GM21526 (cell line): ENCODE results near the gene TTPAL.

Source experiments
- ATAC-seq: cut with Tn5 transposase; IDR thresholded peaks from one replicate; pipeline ENCODE4 v1.9.1; 2021; ENCODE audit warnings: moderate library complexity; ENCODE audit not compliant: unreplicated experiment, low FRiP score

TTPAL gene

GRCh38 chr20:44528309-44528708 lies 52.6 kb downstream of the TTPAL start:
- no peak for ATAC-seq

DNA sequence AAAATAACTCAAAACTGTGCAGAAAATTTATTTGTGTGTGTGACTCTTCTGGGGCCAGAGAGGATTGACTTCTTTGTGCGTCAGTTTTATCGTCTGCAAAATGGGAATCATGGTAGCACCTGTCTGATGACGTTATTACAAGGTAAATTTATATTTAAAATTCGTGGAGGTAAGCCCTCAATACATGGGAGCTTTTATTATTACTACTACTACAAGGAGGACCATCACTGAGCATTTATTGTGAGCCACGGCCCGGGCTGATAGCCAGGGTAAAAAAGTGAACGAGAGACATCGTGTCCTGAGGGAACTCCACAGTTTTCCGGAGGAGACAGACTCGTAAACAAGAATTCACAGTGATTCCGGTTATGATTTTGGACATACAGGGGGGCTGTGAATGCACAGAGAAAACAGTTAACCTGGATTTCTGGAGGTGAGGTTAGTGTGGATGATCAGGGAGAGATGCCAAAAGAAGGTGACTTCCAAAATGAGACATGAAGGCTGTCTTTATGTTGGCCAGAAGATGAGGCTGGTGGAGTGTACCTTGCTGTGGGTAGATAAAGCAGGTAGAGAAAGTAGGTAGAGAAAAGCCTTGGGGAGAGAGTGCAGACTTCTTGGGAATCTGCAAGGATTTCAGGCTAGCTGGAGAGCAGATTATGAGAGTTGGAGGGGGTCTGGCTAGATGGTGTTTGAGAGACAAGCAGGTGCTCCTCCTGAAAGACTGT lies 56.7 kb downstream of the TTPAL start:
- ATAC-seq: no peak

- no peak for ATAC-seq
These were observed 57.3 kb downstream of the TTPAL start for GRCh38 chr20:44532981-44533331.

DNA sequence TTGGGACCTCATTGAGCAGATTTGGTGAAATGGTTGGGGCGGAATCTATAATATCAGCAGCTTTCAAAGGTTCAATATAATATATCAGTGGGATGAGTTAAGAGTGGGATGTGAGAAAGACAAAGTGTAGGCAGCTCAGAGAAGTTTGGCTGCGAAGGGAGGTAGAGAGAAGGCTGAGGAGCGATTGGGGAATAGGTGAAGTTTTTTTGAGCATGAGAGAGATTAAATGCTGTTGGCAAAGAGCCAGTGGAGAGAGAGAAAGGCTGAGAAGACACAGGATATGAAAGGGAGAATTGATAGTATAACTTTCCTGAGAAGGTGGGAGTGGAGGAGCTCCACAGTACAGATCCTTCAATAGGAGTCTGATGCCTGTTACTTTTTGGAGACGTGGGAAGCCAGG lies 58.3 kb downstream of the TTPAL start:
- no peak for ATAC-seq

- no peak for ATAC-seq
These were observed 60.5 kb downstream of the TTPAL start for GRCh38 chr20:44536175-44536574.

- ATAC-seq: no peak
These were observed 62.3 kb downstream of the TTPAL start for GRCh38 chr20:44537993-44538392.

DNA sequence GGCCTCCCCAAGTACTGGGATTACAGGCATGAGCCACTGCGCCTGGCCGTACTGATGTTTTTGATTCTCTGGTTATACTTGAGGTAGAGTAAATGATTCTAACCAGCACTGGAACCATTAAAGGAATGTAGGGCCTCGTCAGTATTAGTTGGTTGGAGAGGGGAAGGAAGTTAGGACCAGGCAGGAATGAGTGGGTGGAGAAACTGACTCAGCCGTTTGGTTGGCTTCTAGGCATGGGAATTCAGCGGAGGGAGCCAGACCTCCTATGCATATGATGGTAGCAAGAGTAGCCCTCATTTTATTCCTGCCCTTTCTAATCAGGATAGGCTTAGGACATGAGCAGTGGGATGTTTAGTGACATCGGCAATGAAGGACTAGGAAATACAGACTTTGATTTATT lies 65.2 kb downstream of the TTPAL start:
- no peak for ATAC-seq

DNA sequence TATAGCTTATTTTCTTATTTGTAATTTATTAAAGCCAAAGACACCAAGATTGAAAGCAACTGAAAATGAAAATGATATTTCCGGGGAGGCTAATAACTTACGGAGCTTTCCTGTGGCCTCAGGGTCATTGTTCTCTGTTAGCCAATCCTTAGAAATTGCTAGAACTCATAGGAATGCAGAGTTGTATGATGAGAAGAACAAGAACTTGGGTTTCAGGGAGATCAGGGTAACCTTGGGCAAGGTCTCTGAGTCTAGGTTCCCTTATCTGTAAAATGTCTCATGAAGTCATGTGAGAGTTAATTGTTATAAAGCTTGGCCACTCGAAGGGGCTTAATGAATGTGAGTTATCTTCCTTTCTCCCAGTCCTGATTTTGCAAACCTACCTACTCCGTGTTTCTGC lies 66.3 kb downstream of the TTPAL start:
- no peak for ATAC-seq

- ATAC-seq: no peak
These were observed 67.2 kb downstream of the TTPAL start for GRCh38 chr20:44542890-44543289.

DNA sequence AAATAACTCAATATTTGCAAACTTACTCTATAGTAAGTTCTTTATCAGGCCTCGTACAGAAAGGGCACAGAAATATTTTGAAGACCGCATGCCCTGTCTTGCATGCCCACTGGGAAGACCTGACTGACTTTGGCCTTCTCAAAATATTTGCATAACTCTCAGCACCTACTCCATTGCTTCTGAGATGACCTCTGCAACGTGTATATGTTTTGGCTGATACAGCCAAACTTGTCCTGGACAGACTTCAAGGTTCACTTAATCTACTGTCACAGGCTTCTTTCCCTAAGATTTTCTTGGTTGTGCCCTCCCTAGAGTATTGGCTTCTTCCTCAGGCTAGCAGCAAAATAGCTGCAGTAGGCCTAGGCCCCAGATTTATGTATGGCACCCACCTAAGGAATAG lies 67.7 kb downstream of the TTPAL start:
- ATAC-seq: no peak
